Thyroid gland (tissue), 4 donors: ENCODE measurements around the gene MB21D2. TPM values are rescaled to one million over a fixed set of nuclear protein-coding genes. Genes with fewer than 3 reads are reported as not detected.

Experiments used
- DNase-seq, 2 donors: peaks; one replicate each; pipeline ENCODE4 v3.0.0-alpha.2; 2019
- H3K27ac ChIP-seq, 3 donors: fragments of 200-600 bp; sonication (generic); 1 replicate in 2 of 3; 2 replicates in 1 of 3; pipeline ENCODE4 v1.5.1; 2016 to 2019; ENCODE audit warnings: mild to moderate bottlenecking in 1 of 3, moderate library complexity in 1 of 3
- H3K27me3 ChIP-seq: fragments of 200-600 bp; sonication (generic); one replicate; pipeline ENCODE4 v1.5.1; 2019
- H3K36me3 ChIP-seq, 2 donors: fragments of 200-600 bp; sonication (generic); one replicate each; pipeline ENCODE4 v1.5.1; 2016 to 2019
- H3K4me1 ChIP-seq, 2 donors: fragments of 200-600 bp; sonication (generic); one replicate each; pipeline ENCODE4 v1.5.1; 2017 to 2019
- H3K4me3 ChIP-seq, 3 donors: fragments of 200-600 bp; sonication (generic); replicated peaks in 1 of 3; 1 replicate in 2 of 3; 2 replicates in 1 of 3; pipeline ENCODE4 v1.5.1; 2016; ENCODE audit warnings: mild to moderate bottlenecking in 1 of 3
- H3K9me3 ChIP-seq: fragments of 200-600 bp; sonication (generic); one replicate; pipeline ENCODE4 v1.5.1; 2017
- POLR2A ChIP-seq, 2 donors: fragments of 450-650 bp; IDR thresholded peaks; one replicate each; pipeline ENCODE4 v1.6.1; 2017; ENCODE audit warnings: antibody characterized with exemption in 2 of 2, mild to moderate bottlenecking in 2 of 2, moderate library complexity in 1 of 2
- WGBS, 2 donors: methylation state at CpG; one replicate each; pipeline ENCODE4 v1.1.5; 2017; 5-methylcytosine and 5-hydroxymethylcytosine counted together
- intact Hi-C: fragments of 100-400 bp; cut with DNase I; formaldehyde crosslinking; loops from one replicate; pipeline ENCODE4 v1.15.1; 2023
- total RNA-seq, 4 donors: library from RNA; depleted of rRNA; stranded (reverse); fragments of >200 nt; gene quantifications; one replicate each; pipeline ENCODE4 v1.2.3, GENCODE V29; 2016
- TF ChIP-seq, protein P1 (sequence below), 6 experiments: fragments of 200-600 bp in 3 of 6; fragments of 450-650 bp in 3 of 6; sonication (generic) in 3 of 6; IDR thresholded peaks; one replicate each; pipeline ENCODE4 v1.5.1; 2016 to 2019; ENCODE audit warnings: antibody characterized with exemption in 6 of 6, mild to moderate bottlenecking in 2 of 6, inconsistent platforms in 1 of 6, moderate library complexity in 1 of 6

The MB21D2 gene
- total RNA-seq, 4 donors from 2014 or later = 3.4 to 5.2 (median 3.9) TPM

DNA sequence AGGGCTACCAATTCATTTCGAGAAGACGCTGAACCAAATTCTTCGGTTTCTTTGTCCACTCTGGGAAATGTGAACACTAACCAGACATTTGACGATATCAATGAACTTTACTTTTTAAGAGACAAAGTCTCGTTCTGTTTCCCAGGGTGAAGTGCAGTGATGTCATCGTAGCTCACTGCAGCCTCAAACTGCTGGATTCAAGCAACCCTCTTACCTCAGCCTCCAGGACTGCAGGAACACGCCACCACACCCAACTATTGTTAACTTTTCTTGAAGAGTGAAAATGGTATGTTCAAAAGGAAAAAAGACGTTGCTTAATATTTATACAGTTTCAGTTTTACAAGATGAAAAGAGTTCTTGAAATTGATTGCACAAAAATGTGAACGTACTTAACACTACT lies 30.6 kb downstream of the MB21D2 start:
- no peak overlapping the region for H3K27ac ChIP-seq
- H3K4me3 ChIP-seq = no peak overlapping the region
- no peak for DNase-seq
- peaks cover 6 to 15% of the 10 kb centered on the region in 2 donors for H3K4me1 ChIP-seq
- intact Hi-C loops = no loop called here
- H3K36me3 ChIP-seq = no peaks in the 10 kb centered on the region
- TF ChIP-seq, protein P1, sequence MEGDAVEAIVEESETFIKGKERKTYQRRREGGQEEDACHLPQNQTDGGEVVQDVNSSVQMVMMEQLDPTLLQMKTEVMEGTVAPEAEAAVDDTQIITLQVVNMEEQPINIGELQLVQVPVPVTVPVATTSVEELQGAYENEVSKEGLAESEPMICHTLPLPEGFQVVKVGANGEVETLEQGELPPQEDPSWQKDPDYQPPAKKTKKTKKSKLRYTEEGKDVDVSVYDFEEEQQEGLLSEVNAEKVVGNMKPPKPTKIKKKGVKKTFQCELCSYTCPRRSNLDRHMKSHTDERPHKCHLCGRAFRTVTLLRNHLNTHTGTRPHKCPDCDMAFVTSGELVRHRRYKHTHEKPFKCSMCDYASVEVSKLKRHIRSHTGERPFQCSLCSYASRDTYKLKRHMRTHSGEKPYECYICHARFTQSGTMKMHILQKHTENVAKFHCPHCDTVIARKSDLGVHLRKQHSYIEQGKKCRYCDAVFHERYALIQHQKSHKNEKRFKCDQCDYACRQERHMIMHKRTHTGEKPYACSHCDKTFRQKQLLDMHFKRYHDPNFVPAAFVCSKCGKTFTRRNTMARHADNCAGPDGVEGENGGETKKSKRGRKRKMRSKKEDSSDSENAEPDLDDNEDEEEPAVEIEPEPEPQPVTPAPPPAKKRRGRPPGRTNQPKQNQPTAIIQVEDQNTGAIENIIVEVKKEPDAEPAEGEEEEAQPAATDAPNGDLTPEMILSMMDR (IDR thresholded peaks at IDR 0.05) = no peak
- no peak for TF ChIP-seq POLR2A (IDR thresholded peaks at IDR 0.05)
- no peaks in the 10 kb centered on the region for H3K27me3 ChIP-seq
- WGBS, 2 donors = 90 to 92% methylated on average over 9 of the region's 9 CpGs
- H3K9me3 ChIP-seq = no peaks in the 10 kb centered on the region

DNA sequence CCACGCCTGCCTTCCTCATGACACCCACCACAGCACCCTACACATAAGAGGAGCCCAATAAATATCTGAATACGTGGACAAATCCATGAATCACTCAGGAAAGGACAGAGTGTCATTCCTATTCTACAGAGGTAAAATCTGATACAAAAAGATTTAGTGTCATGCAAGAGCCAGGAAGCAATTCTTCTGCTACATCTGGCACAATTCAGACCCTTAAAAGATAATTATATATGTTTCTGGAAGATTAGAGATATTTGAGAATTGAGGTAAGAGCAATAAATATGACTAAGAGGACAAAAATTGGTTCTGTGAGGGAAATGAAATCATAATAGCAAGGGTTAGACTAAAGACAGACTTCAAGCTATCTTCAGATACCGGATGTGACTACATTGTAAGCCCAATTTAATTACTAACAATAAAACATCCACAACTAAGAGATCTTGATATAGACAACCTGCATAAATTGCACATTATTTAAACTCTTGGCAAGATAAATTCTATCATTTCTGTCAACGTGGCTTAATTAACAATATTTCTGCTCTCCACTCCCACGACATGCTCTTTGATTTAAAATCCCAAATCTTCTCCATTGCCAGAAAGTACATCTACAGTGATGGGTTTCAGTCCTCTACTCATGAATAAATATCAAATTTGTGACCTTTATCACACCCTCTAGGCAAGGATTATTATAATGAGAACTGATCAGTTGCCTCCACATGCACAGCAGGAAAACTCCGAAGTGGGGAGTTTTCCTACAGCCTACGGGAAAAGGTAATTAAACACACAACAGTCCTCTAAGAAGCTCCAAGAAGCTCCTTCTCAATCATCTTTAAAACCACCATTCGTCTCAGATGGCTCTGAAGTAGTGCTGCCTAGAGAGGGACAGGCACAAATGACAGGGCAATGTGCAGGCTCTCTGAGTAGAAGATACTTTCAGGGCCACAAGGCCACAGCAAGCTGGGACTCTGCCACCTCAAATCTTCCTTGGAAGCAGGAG lies 32.6 kb downstream of the MB21D2 start:
- Histone ChIP-seq H3K4me3 (no peak overlapping the region), H3K9me3 (no peaks in the 10 kb centered on the region), H3K27me3 (no peaks in the 10 kb centered on the region), H3K36me3 (no peaks in the 10 kb centered on the region), H3K4me1 (peaks cover 6 to 15% of the 10 kb centered on the region in 2 donors), H3K27ac (no peak overlapping the region)
- intact Hi-C loops = no loop called here
- 74 to 77% methylated on average over 8 of the region's 8 CpGs for WGBS, 2 donors
- no peak for DNase-seq
- TF ChIP-seq, protein P1 (IDR thresholded peaks at IDR 0.05) = no peak
- TF ChIP-seq POLR2A (IDR thresholded peaks at IDR 0.05) = no peak

DNA sequence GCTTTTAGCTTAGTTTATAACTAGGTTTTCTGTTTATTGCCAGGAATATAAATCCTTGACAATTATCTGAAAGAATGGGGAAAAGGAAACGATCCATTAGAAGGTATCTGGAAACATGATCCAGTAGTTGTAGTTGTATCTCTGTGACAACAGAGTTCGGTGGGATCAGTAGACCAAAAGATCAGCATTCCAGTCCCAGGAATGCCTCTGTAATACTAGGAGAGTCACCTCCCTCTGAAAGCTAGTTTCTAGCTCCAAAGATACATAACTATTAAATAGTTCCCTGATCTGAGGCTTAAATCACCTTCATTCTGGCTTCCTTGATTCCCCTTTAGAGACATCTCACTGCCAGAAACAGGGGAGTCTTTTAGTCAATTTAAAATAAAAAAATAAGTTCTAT lies 34.1 kb downstream of the MB21D2 start:
- TF ChIP-seq, protein P1 (IDR thresholded peaks at IDR 0.05) = no peak
- TF ChIP-seq POLR2A (IDR thresholded peaks at IDR 0.05) = no peak
- H3K4me3 ChIP-seq = no peak overlapping the region
- no peak for DNase-seq
- 81 to 83% methylated on average over 2 of the region's 2 CpGs for WGBS, 2 donors
- H3K27ac ChIP-seq = no peak overlapping the region
- no peaks in the 10 kb centered on the region for H3K36me3 ChIP-seq
- no peaks in the 10 kb centered on the region for H3K27me3 ChIP-seq
- no peaks in the 10 kb centered on the region for H3K9me3 ChIP-seq
- no peaks in the 10 kb centered on the region for H3K4me1 ChIP-seq
- intact Hi-C loops = no loop called here

GRCh38 chr3:192881159-192881786 lies 36.4 kb downstream of the MB21D2 start:
- intact Hi-C loops = no loop called here
- DNase-seq = no peak
- Histone ChIP-seq H3K36me3 (no peaks in the 10 kb centered on the region), H3K4me1 (peaks cover 0 to 7% of the 10 kb centered on the region in 2 donors), H3K4me3 (no peak overlapping the region), H3K9me3 (no peaks in the 10 kb centered on the region), H3K27ac (no peak overlapping the region), H3K27me3 (no peaks in the 10 kb centered on the region)
- TF ChIP-seq, protein P1 (IDR thresholded peaks at IDR 0.05) = no peak
- no peak for TF ChIP-seq POLR2A (IDR thresholded peaks at IDR 0.05)
- 89 to 91% methylated on average over 7 of the region's 7 CpGs for WGBS, 2 donors

DNA sequence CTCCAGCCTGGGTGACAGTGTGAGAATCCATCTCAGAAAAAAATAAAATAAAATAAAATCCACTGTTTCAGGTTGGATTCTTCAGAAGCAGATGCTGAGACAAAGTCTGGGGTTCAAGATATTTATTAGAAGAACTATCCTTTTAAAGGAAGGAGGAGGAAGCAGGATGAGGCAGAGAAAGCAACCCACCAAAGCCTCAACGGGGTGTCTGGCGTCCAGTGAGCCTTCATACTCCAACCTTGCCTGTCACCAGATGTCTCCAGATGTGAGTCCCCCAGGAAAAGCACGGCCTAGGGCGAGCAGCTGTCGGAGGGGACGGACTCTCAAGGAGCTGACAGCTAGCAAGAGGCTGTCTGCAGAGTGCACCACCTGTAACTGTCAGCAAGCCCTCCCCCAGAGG lies 37.3 kb downstream of the MB21D2 start:
- H3K4me3 ChIP-seq = no peak overlapping the region
- no peak overlapping the region for H3K27ac ChIP-seq
- no peak for DNase-seq
- no peaks in the 10 kb centered on the region for H3K9me3 ChIP-seq
- WGBS, 2 donors = 77 to 88% methylated on average over 6 of the region's 6 CpGs
- peaks cover 0 to 7% of the 10 kb centered on the region in 2 donors for H3K4me1 ChIP-seq
- no peaks in the 10 kb centered on the region for H3K27me3 ChIP-seq
- H3K36me3 ChIP-seq = no peaks in the 10 kb centered on the region
- intact Hi-C loops = no loop called here
- TF ChIP-seq, protein P1 (IDR thresholded peaks at IDR 0.05) = no peak
- TF ChIP-seq POLR2A (IDR thresholded peaks at IDR 0.05) = no peak
